ENCODE measurements around the gene PTCH1. TPM values are rescaled to one million over a fixed set of nuclear protein-coding genes. Genes with fewer than 3 reads are reported as not detected.
A peak's percentile ranks its signal among the peaks of the same experiment; 100 is the strongest.

The PTCH1 gene
- polyA plus RNA-seq, 3 donors, result not detected

- Histone ChIP-seq H3K4me1 (ENCODE audit: control insufficient read depth in 1 of 2, insufficient read depth in 2 of 2, low read length in 2 of 2) (no peaks in the 10 kb centered on the region), H3K4me3 (replicated peaks in 1 of 3; ENCODE audit: low read depth in 2 of 3, low read length in 3 of 3) (no peak overlapping the region), H3K27ac (ENCODE audit: low read depth in 1 of 2, low read length in 2 of 2) (no peak overlapping the region), H2AFZ (ENCODE audit: insufficient read depth, low read depth, low read length, poor library complexity, severe bottlenecking) (no peak overlapping the region), H3K4me2 (replicated peaks; ENCODE audit: extremely low read depth, low read length, poor library complexity, severe bottlenecking) (no peak overlapping the region), H3K36me3 (replicated peaks in 1 of 2; ENCODE audit: control insufficient read depth in 1 of 2, insufficient read depth in 2 of 2, low read length in 2 of 2) (no peaks in the 10 kb centered on the region), H3K9ac (ENCODE audit: insufficient read depth, low read length, poor library complexity, severe bottlenecking) (no peak overlapping the region), H4K20me1 (ENCODE audit: insufficient read depth, low read length) (no peaks in the 10 kb centered on the region), H3K27me3 (ENCODE audit: control insufficient read depth in 2 of 2, insufficient read depth in 2 of 2, low read length in 2 of 2) (peaks cover 0 to 2% of the 10 kb centered on the region in 2 donors), H3K79me2 (ENCODE audit: insufficient read depth, low read length) (no peaks in the 10 kb centered on the region), H3K9me3 (replicated peaks in 1 of 2; ENCODE audit: control insufficient read depth in 1 of 2, insufficient read depth in 1 of 2, low read length in 2 of 2) (peaks cover 13 to 14% of the 10 kb centered on the region in 2 donors)
- peaks cover 13 to 37% (median 24%) of the 10 kb centered on the region in 7 donors for H3K9me3 Mint-ChIP-seq
- peak in 1 of 3 donors; percentile 19 for DNase-seq
- peaks cover 13 to 15% (median 15%) of the 10 kb centered on the region in 3 donors for H3K27me3 Mint-ChIP-seq (ENCODE audit: low read depth in 3 of 3)
- H3K4me3 Mint-ChIP-seq, result peak overlapping the region in 1 of 2 donors; percentile 73
- intact Hi-C loops (cut with micrococcal nuclease), result no loop called here
- peaks cover 9% of the 10 kb centered on the region for H3K4me1 Mint-ChIP-seq
- TF ChIP-seq, protein P1, sequence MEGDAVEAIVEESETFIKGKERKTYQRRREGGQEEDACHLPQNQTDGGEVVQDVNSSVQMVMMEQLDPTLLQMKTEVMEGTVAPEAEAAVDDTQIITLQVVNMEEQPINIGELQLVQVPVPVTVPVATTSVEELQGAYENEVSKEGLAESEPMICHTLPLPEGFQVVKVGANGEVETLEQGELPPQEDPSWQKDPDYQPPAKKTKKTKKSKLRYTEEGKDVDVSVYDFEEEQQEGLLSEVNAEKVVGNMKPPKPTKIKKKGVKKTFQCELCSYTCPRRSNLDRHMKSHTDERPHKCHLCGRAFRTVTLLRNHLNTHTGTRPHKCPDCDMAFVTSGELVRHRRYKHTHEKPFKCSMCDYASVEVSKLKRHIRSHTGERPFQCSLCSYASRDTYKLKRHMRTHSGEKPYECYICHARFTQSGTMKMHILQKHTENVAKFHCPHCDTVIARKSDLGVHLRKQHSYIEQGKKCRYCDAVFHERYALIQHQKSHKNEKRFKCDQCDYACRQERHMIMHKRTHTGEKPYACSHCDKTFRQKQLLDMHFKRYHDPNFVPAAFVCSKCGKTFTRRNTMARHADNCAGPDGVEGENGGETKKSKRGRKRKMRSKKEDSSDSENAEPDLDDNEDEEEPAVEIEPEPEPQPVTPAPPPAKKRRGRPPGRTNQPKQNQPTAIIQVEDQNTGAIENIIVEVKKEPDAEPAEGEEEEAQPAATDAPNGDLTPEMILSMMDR (IDR thresholded peaks at IDR 0.05), result no peak
- WGBS (ENCODE audit: insufficient coverage), result 67% methylated on average over 22 of the region's 25 CpGs
- peak overlapping the region in 5 of 7 donors; percentile 44 to 77 (median 52) for H3K27ac Mint-ChIP-seq
- no peaks in the 10 kb centered on the region for H3K36me3 Mint-ChIP-seq
Observed at GRCh38 chr9:95434116-95435073, 82.4 kb downstream of the PTCH1 start.

DNA sequence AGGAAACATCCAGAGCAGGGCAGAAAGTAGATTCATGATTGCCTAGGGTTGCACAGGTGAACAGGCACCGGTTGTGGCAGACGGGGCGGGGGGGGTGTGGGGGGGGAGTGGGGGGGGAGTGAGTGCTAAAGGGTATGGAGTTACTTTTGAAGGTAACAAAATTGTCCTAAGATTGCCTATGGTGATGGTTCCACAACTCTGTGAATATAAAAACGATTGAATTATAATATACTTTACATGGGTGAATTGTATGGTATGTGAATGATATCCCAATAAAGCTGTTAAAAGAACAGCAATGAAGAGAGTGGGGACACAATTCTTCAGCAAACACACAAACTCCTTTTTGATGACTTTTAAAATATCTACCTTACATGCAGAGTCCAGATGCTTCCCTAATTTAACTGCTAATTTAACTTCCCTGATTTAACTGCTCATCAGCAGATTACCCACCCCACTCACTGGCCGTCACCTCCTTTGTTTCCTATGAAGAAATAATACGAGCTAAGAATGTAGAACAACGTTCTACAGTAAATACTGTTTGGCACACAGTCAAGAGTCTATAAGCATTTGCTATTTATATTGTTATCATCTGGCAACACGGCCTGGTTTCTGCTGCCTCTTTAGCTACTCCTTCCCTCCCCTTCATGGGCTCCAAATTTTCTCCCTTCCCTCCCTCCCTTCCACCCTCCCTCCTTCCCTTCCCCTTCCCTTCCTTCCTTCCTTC, 83.5 kb downstream of the PTCH1 start:
- Histone ChIP-seq H3K36me3 (replicated peaks in 1 of 2; ENCODE audit: control insufficient read depth in 1 of 2, insufficient read depth in 2 of 2, low read length in 2 of 2) (no peaks in the 10 kb centered on the region), H3K9me3 (replicated peaks in 1 of 2; ENCODE audit: control insufficient read depth in 1 of 2, insufficient read depth in 1 of 2, low read length in 2 of 2) (peaks cover 13 to 14% of the 10 kb centered on the region in 2 donors), H3K4me2 (replicated peaks; ENCODE audit: extremely low read depth, low read length, poor library complexity, severe bottlenecking) (no peak overlapping the region), H3K27me3 (ENCODE audit: control insufficient read depth in 2 of 2, insufficient read depth in 2 of 2, low read length in 2 of 2) (peaks cover 5 to 8% of the 10 kb centered on the region in 2 donors), H3K9ac (ENCODE audit: insufficient read depth, low read length, poor library complexity, severe bottlenecking) (no peak overlapping the region), H3K27ac (ENCODE audit: low read depth in 1 of 2, low read length in 2 of 2) (no peak overlapping the region), H3K4me3 (replicated peaks in 1 of 3; ENCODE audit: low read depth in 2 of 3, low read length in 3 of 3) (no peak overlapping the region), H4K20me1 (ENCODE audit: insufficient read depth, low read length) (no peaks in the 10 kb centered on the region), H3K79me2 (ENCODE audit: insufficient read depth, low read length) (no peaks in the 10 kb centered on the region), H3K4me1 (ENCODE audit: control insufficient read depth in 1 of 2, insufficient read depth in 2 of 2, low read length in 2 of 2) (no peaks in the 10 kb centered on the region), H2AFZ (ENCODE audit: insufficient read depth, low read depth, low read length, poor library complexity, severe bottlenecking) (no peak overlapping the region)
- peaks cover 21 to 23% (median 21%) of the 10 kb centered on the region in 3 donors for H3K27me3 Mint-ChIP-seq (ENCODE audit: low read depth in 3 of 3)
- peaks cover 18 to 45% (median 28%) of the 10 kb centered on the region in 7 donors for H3K9me3 Mint-ChIP-seq
- no peak for DNase-seq
- no CpG with 5 or more reads among the region's 8 CpGs for WGBS (ENCODE audit: insufficient coverage)
- no peak overlapping the region for H3K27ac Mint-ChIP-seq
- H3K4me1 Mint-ChIP-seq, result peaks cover 9% of the 10 kb centered on the region
- H3K4me3 Mint-ChIP-seq, result no peak overlapping the region
- no peaks in the 10 kb centered on the region for H3K36me3 Mint-ChIP-seq
- TF ChIP-seq, protein P1 (IDR thresholded peaks at IDR 0.05), result no peak
- intact Hi-C loops (cut with micrococcal nuclease), result no loop called here

Measured in CD14-positive monocyte (primary cell).